Tibial artery (tissue), 4 donors: ENCODE data around the gene CDH11.

Experiments used
- DNase-seq, 2 donors: peaks; one replicate each; pipeline ENCODE4 v3.0.0-alpha.2; 2019
- H3K27ac ChIP-seq, 2 donors: fragments of 200-600 bp; sonication (generic) in 1 of 2; 1 replicate in 1 of 2; 2 replicates in 1 of 2; pipeline ENCODE4 v1.5.1; 2018 to 2019; ENCODE audit warnings: mild to moderate bottlenecking in 1 of 2
- H3K27me3 ChIP-seq, 2 donors: fragments of 200-600 bp; sonication (generic) in 1 of 2; one replicate each; pipeline versions ENCODE4 v1.5.1 to v1.6.0; 2016 to 2019
- H3K36me3 ChIP-seq, 3 donors: fragments of 200-600 bp; sonication (generic) in 2 of 3; one replicate each; pipeline ENCODE4 v1.5.1; 2016 to 2019; ENCODE audit warnings: mild to moderate bottlenecking in 2 of 3
- H3K4me1 ChIP-seq, 4 donors: fragments of 200-600 bp; sonication (generic) in 2 of 4; 1 replicate in 3 of 4; 2 replicates in 1 of 4; pipeline ENCODE4 v1.5.1; 2016 to 2019
- H3K4me3 ChIP-seq, 2 donors: fragments of 200-600 bp; sonication (generic) in 1 of 2; 1 replicate in 1 of 2; 2 replicates in 1 of 2; pipeline ENCODE4 v1.5.1; 2018 to 2019; ENCODE audit warnings: mild to moderate bottlenecking in 2 of 2
- H3K9me3 ChIP-seq, 3 donors: fragments of 200-600 bp; sonication (generic) in 1 of 3; one replicate each; pipeline ENCODE4 v1.5.1; 2016 to 2019
- intact Hi-C: fragments of 100-400 bp; cut with DNase I; formaldehyde crosslinking; loops from one replicate; pipeline ENCODE4 v1.15.0; 2023; ENCODE audit warnings: low total_unique reads
- TF ChIP-seq, protein P1 (sequence below), 2 experiments: fragments of 200-600 bp in 1 of 2; fragments of 450-650 bp in 1 of 2; IDR thresholded peaks; one replicate each; pipeline ENCODE4 v1.5.1; 2017 to 2019; ENCODE audit warnings: antibody characterized with exemption in 2 of 2, mild to moderate bottlenecking in 1 of 2, moderate library complexity in 1 of 2

The CDH11 gene

DNA sequence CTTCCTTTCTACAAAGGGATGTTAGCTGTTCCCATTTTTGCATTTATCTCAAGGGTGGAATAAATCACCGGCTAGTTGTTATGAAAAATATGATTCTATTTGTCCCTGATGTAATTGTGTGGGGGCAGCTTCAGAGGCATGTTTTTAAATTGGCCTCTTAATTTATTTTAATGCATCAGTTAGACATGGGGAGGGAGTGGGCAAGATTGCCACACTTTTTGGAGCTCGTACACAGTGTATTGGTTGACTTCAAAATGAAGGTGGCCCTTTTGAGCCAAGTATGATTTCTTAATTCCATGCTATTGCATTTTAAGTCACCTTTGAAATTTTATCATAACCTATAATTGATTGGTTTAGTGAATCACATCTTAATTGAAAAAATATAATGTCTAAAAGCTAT, 223.7 kb downstream of the CDH11 start:
- intact Hi-C loops, result no loop called here
- H3K4me1 ChIP-seq, result peaks cover 0 to 6% (median 0%) of the 10 kb centered on the region in 4 donors
- DNase-seq, result no peak
- no peak overlapping the region for H3K27ac ChIP-seq
- no peak overlapping the region for H3K4me3 ChIP-seq
- H3K36me3 ChIP-seq, result no peaks in the 10 kb centered on the region
- TF ChIP-seq, protein P1, sequence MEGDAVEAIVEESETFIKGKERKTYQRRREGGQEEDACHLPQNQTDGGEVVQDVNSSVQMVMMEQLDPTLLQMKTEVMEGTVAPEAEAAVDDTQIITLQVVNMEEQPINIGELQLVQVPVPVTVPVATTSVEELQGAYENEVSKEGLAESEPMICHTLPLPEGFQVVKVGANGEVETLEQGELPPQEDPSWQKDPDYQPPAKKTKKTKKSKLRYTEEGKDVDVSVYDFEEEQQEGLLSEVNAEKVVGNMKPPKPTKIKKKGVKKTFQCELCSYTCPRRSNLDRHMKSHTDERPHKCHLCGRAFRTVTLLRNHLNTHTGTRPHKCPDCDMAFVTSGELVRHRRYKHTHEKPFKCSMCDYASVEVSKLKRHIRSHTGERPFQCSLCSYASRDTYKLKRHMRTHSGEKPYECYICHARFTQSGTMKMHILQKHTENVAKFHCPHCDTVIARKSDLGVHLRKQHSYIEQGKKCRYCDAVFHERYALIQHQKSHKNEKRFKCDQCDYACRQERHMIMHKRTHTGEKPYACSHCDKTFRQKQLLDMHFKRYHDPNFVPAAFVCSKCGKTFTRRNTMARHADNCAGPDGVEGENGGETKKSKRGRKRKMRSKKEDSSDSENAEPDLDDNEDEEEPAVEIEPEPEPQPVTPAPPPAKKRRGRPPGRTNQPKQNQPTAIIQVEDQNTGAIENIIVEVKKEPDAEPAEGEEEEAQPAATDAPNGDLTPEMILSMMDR (IDR thresholded peaks at IDR 0.05), result no peak
- H3K9me3 ChIP-seq, result no peaks in the 10 kb centered on the region
- H3K27me3 ChIP-seq, result no peaks in the 10 kb centered on the region
